HG03432 (cell line): ENCODE measurements around the gene U2AF1.
"Not testable (repeated sequence)": the region's sequence is repeated elsewhere in the genome, so short reads cannot be mapped to it uniquely, and the experiment has no call there.

Experiments
- ATAC-seq: cut with Tn5 transposase; IDR thresholded peaks from one replicate; pipeline ENCODE4 v1.9.1; 2021; ENCODE audit warnings: mild to moderate bottlenecking, moderate library complexity; ENCODE audit not compliant: unreplicated experiment

The U2AF1 gene

DNA sequence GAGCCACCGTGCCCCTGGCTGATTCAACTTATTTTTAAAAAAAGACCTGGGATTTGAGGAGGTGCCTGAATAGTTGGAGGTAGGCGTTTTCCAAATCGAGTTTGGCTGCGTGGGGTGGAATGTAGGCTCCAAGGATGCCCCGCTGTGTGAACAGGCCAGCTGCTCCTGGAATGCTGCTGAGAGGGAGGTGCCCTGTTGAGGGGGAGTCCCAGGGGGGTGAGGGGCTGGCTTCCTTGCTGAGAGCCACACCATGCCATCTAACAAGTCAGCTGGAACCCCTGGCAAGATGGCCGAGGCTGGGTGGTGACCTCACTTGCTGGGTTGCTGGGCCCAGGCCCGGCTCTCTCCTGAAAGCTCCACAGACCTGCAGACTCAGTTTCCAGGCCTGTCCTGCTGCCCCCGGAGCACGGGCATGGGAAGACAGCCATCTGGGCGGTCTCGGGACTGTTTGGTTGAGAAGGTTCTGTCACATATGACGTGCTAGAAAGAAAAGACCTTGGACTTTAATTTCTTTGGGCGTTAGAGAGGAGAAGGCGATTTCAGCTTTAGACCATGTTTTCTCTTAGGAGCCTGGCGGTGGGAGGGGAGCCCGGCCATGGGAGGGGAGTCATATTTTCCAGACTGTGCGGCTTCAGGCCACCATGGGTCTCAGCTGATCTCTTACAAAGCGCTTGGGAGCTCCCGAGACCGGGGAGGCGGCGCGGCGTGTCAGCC lies 24.6 kb downstream of the U2AF1 start:
- not testable (repeated sequence) for ATAC-seq

DNA sequence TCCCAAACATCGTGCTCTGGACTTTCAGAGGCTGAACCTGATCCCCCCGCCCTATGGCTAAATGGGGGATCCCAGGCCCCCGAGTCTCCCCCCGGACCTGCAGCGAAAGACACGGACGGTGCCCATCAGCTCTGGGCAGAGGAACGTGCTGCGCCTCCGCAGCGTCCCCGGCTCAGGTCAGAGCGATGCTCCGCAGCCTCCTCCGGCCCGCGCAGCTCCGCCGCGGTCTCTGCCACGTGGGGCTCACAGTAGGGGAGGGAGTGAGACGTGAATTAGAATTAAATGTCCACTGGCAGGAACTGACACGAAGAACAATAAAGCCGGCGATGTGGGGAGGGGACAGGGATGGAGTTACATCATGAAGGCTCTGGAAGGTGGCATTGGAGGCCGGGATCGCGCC lies 30.7 kb downstream of the U2AF1 start:
- not testable (repeated sequence) for ATAC-seq

DNA sequence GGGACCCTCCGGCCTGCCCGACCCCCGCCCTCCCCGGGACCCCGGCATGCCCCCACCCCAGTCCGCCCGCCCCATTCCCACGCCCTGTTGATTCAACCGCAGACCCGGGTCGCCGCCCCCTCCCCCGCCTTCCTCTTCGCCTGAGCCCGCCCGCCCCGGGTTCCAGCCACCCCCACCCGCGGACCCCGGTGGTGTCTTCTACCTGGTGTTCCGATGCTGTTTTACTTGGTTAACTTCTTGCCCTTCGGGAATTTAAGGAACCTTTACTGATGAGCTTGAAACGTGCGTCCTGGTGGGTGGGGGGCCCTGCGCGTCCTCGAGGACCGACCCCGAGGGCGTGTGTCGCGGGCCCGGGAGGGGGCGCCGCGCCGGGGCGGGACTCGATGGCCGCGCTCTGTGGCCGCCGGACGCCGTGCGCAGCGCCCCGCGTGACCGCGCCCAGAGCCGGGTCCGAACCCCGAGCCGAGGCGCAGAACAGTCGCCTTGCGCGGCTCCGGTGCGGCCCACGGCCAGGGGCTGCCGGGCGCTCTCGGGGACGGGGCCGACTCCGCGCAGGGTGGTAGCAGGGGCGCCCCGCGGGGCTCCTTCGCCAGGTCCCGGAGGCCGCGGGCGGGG lies 31.2 kb downstream of the U2AF1 start:
- ATAC-seq: not testable (repeated sequence)

DNA sequence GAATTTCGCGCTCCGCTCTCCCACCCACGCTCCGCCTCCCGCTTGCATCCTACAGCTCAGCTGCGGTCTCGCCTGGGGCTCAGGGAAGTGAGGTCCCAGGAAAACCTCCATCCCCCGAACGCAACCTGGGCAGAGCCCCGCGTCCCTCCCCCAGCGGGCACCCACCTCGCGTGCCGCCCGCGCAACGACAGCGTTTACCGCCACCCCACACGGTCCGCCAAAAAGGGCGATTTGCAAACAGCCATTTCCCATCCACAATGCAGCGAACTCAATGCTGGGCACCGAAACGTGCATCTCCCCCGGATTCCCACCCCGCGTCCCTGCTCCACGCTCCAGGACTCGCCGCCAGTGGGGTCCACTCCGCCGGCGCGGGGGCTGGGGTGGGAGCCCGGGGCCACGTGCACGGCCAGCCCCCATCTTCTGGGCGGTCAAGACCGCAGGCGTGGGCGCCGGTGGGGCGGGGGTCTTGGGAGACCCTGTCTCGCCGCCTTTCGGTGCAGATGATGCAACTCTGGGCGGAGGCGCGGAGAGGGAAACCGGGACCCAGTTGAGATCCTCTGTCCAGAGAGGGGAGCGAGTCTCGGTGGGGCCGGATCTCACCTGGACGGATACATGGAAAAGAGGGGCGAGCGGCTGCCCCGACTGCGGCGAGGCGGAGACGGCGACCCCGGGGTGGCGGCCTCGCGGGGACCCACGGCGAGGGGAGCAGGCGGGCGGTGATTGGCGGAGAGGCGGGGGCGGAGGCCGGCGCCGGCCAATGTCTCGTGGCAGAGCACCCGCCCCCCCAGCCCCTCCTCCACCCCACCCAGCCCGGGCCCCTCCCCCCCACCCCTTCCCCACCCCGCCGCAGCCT lies 32.0 kb downstream of the U2AF1 start, which contains the start of gene CBS:
TSS of gene CBS (minus strand) at position 666 of the 853 bp plus-strand sequence. CDS start 3,642 bp downstream, outside the sequence.
- not testable (repeated sequence) for ATAC-seq

DNA sequence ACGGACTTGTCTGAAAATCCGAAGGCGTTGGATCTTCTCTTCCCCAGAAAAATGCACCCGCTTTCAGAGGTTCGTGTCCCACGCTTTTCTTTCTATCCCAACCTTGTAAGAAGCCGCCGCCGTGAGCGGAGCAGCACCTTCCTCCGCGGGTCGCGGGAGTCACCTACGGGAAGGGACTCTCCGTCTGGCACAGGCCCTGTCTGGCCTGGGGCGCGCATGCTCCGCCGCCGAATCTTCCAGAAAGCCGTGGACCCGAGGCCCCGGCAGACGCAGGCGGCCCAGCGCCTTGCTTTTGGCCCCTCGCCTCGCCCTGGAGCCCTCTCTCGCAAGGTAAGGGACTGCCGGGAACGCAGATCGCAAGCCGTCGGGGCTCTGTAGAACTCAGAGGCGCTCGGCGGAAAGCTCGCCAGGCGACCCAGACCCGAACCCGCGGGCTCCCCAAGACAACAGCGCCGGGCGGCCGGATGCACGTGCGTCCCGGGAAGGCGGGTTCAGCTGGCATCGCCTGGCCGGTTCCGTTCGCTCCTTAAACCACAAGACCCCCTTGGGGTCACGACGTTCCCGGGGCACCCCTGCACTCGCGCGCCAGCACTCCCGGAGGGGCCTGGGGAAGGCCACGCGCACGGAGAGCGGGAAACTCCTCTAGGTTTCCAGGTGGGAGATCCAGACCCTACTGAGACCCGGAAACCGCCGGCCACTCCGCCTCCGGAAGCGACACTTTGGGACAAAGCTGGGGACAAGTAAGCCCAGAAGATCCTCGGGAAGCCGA lies 32.8 kb downstream of the U2AF1 start:
- ATAC-seq: not testable (repeated sequence)

DNA sequence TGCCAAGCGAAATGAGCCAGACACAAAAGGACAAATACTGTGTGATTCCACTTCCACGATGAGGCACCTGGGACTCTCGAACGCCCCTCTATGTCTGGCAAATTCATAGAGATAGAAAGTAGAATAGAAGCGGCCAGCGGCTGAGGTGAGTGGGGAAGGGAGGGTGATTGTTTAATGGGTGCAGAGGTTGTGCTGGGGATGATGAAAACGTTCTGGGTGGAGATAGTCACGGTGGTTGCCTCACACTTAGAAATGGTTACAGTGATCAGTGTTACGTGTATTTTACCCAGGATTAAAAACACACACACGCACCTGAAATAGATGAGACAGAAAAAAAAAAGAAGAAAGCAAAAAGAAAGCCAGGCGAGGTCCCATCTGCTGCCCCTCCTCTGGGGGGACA lies 34.6 kb downstream of the U2AF1 start:
- ATAC-seq: not testable (repeated sequence)

DNA sequence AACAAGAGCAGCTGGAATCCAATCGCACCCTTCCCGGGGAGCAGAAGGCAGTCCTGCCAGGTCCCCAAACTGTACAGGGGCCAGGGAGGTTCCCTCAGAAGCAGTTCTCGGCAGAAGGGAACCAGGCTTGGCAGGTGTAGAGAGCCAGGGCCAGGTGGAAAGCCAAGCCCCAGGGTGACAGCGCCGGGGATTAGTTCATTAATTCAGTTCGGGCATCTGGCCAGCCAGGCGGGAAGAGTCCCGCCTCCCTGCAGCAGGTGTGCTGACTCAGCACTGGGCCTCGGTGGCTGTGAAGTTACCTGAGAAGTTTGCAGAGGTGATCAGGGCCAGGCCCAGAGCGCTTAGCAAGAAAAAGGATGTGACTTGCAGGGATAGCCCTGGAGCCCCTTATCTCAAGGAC lies 37.7 kb downstream of the U2AF1 start:
- ATAC-seq: not testable (repeated sequence)

DNA sequence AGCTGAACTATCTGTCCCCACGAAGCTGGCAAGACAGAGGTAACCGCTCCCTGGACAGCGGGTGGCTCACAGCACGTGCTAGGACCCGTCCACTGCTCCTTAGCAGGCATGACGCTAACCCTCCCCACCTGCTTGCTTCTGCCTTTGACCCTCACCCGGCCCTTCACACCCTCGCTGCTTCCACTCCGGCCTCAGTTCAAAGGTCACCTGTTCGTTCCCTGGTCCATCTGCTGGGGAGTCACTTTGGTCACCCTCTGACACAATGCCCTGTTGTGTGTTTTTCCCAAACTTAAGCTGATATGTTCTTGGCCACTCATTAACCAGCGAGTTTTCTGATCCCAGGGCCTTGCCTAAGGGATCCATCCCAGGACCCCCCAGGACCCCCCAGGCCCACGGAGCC lies 39.3 kb downstream of the U2AF1 start:
- ATAC-seq: not testable (repeated sequence)

DNA sequence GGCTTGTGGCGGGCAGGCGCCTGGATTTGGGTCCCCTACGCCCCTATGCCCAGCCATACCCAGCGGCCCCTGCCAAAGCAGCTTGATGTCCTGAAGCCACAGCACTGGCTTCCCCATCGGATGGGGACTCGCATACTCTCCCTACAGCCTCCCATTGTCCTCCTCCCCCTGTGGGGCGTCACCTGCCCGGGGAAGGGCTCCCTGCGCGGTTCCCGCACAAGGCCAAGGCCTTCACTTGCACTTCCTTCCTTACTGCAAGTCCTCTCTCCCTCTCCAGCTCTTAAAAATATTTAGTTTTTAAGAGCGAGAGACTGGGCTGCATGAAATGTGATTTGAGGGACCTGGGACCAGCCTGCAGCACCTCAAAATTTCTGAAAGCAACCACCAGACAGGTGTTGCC lies 40.7 kb downstream of the U2AF1 start:
- not testable (repeated sequence) for ATAC-seq

GRCh38 chr21:43065991-43066390 lies 41.4 kb downstream of the U2AF1 start:
- ATAC-seq: not testable (repeated sequence)

DNA sequence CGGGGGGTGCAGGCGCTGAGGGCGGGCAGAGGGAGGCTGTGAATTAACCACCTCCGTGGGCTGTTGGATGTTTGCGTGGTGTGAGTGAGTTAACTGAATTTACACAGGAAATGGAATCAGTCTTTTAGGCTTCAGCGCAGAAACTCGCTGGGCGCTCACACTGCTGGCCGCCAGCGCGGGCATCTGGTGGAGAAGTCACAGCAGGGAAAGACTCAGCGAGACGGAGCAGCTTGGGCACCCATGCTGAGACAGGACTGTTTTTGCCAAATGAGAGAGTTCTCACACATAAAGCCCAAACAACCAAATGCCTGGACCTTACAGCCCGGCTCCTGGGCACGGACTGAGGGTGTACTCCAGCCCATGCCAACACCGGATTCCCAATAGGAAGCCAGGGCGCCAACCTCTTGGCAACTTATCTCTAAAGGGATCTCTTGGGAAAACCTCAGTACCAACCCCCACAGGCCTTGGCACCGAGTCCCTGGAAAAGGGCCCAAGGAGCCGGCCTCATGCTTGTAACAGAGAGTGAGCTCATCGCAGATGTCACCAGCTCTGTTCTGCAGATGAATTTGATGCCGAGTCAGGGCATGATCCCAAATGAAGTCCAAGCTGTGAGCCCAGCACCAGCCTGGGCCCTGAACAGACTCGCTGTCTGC lies 43.0 kb downstream of the U2AF1 start:
- ATAC-seq: not testable (repeated sequence)

- not testable (repeated sequence) for ATAC-seq
Observed at GRCh38 chr21:43062955-43063664, 44.3 kb downstream of the U2AF1 start.

DNA sequence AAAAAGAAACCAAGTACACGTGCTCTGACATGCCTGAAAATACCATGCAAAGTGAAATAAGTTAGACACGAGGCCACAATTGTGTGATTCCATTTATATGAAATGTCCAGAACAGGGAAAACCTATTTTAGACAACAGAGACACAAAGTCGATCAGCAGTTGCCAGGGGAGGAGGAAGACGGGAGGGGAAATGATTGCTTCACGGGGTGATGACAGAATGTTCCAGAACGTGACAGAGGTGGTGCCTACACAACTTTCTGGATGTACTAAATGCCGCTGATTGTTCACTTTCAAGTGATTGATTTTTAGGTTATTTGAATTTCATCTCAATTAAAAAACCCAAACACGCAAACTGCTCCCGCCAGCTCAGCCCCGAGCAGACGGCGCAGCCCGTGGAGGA lies 54.3 kb downstream of the U2AF1 start:
- not testable (repeated sequence) for ATAC-seq

DNA sequence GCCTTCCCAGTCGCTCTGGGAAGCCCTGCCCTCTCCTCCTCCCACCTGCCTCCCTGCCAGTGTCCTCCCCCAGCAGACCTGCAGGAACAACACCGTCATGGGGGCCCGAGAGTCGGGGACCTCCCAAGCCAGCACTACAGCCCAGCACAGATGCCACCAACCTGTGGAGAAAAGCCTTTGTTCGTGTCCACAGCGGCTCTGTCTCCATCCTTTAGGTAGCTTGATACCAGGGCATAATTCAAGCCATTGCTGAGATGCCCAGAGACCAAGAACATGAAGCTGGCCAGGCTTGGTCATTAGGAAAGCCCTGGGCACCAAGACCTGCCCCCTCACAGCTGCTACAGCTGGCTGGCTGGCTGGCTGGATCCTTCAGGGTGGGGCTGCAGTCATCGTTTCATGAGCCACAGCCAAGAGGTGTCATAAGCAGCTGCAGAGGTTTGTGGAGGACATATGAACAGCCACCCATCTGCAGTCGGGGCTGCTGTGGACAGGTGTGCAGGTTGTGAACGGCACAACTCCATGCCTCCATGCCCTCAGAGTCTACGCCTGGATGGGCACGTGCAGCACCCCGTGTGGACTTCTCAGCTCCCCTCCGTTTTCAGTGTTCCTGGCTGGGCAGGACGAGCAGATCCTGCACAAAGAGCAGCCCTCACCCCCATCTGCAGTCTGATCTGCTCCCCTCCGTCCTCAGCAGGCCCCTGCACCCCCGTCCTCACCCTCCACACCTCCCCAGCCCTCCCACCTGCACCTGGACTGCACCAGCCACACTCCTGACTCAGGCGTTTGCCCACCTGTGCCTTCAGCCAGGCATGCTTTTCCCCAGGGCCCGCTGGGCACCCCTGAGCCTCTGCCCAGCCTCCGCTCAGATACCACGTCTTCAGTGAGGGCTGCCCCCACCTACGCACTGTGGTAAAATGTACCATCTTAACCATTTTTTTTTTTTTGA lies 61.2 kb downstream of the U2AF1 start:
- not testable (repeated sequence) for ATAC-seq

- not testable (repeated sequence) for ATAC-seq
Observed at GRCh38 chr21:43045165-43045875, 62.0 kb downstream of the U2AF1 start.

DNA sequence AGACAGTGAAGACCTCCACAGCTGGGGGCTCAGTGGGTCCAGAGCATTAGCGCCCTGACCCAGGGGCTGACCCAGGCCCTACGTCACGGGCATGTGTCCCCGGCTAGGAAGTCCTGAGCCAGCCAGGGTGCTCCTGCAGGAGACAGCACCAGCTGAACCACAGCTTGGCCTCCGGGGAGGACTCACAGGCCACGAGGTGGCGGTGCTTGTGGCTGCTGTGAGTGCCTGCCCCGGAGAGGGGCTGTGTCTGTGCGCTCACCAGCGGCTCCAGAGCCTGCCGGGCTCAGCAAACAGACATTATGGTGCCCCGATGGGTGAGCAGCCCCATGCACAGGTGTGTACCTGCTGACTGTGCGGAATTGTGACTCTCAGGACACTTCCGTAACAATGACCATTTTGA lies 62.8 kb downstream of the U2AF1 start:
- ATAC-seq: not testable (repeated sequence)

DNA sequence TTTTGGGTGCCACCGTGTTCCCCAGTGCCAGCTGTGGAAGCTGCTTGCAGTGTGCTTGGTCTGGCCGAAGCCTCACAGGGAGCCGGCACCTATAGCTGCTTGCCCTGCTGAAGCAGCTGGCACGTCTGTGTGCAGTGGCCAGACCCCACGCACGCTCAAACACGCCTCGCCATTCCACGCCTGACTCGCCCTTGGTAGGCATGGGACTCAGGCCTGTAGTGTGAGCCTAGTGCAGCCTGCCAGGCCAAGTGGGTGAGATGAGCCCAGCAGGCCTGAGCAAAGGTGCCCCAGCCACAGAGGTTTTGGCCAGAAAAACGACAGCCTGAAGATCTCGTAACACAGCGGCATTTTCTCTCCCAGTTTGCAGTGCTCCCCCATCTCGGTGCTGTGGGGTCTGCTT lies 64.1 kb downstream of the U2AF1 start:
- not testable (repeated sequence) for ATAC-seq
